ENCODE results near the gene CASP1. TPM values are rescaled to one million over a fixed set of nuclear protein-coding genes. Genes with fewer than 3 reads are reported as not detected.

Gene CASP1
- total RNA-seq, 1 donor from 2014 or later: 23.3 TPM

- Histone ChIP-seq H3K27me3 (no peaks in the 10 kb centered on the region), H3K4me3 (no peak overlapping the region), H3K4me1 (no peaks in the 10 kb centered on the region), H3K36me3 (no peaks in the 10 kb centered on the region), H3K9me3 (no peaks in the 10 kb centered on the region), H3K27ac (no peak overlapping the region)
- intact Hi-C loops (cut with DNase I): no loop called here
- no peak for TF ChIP-seq POLR2A (IDR thresholded peaks at IDR 0.05)
- no peak for TF ChIP-seq POLR2AphosphoS5 (IDR thresholded peaks at IDR 0.05; ENCODE audit: insufficient read depth in 1 of 2, low read depth in 1 of 2)
- no peak for TF ChIP-seq CTCF (IDR thresholded peaks at IDR 0.05)
- no peak for DNase-seq (ENCODE audit: extremely low spot score in 2 of 2)
Measured at GRCh38 chr11:105007463-105007862, 27.5 kb downstream of the CASP1 start.

GRCh38 chr11:105005451-105005845, 29.5 kb downstream of the CASP1 start:
- intact Hi-C loops (cut with DNase I): no loop called here
- no peaks in the 10 kb centered on the region for H3K27me3 ChIP-seq
- no peak overlapping the region for H3K27ac ChIP-seq
- no peak overlapping the region for H3K4me3 ChIP-seq
- TF ChIP-seq POLR2AphosphoS5 (IDR thresholded peaks at IDR 0.05; ENCODE audit: insufficient read depth in 1 of 2, low read depth in 1 of 2) (no peak), CTCF (IDR thresholded peaks at IDR 0.05) (no peak), POLR2A (IDR thresholded peaks at IDR 0.05) (no peak)
- DNase-seq (ENCODE audit: extremely low spot score in 2 of 2): no peak
- no peaks in the 10 kb centered on the region for H3K36me3 ChIP-seq
- H3K4me1 ChIP-seq: no peaks in the 10 kb centered on the region
- no peaks in the 10 kb centered on the region for H3K9me3 ChIP-seq

GRCh38 chr11:105004021-105004420, 30.9 kb downstream of the CASP1 start:
- no peaks in the 10 kb centered on the region for H3K4me1 ChIP-seq
- no peak for DNase-seq (ENCODE audit: extremely low spot score in 2 of 2)
- TF ChIP-seq CTCF (IDR thresholded peaks at IDR 0.05) (no peak), POLR2A (IDR thresholded peaks at IDR 0.05) (no peak), POLR2AphosphoS5 (IDR thresholded peaks at IDR 0.05; ENCODE audit: insufficient read depth in 1 of 2, low read depth in 1 of 2) (no peak)
- H3K27ac ChIP-seq: no peak overlapping the region
- H3K27me3 ChIP-seq: no peaks in the 10 kb centered on the region
- no peak overlapping the region for H3K4me3 ChIP-seq
- no peaks in the 10 kb centered on the region for H3K36me3 ChIP-seq
- intact Hi-C loops (cut with DNase I): no loop called here
- H3K9me3 ChIP-seq: no peaks in the 10 kb centered on the region

GRCh38 chr11:105003151-105003550, 31.8 kb downstream of the CASP1 start:
- intact Hi-C loops (cut with DNase I): no loop called here
- TF ChIP-seq POLR2A (IDR thresholded peaks at IDR 0.05) (no peak), POLR2AphosphoS5 (IDR thresholded peaks at IDR 0.05; ENCODE audit: insufficient read depth in 1 of 2, low read depth in 1 of 2) (no peak), CTCF (IDR thresholded peaks at IDR 0.05) (no peak)
- Histone ChIP-seq H3K27ac (no peak overlapping the region), H3K4me1 (no peaks in the 10 kb centered on the region), H3K9me3 (no peaks in the 10 kb centered on the region), H3K36me3 (no peaks in the 10 kb centered on the region), H3K4me3 (no peak overlapping the region), H3K27me3 (no peaks in the 10 kb centered on the region)
- DNase-seq (ENCODE audit: extremely low spot score in 2 of 2): no peak

GRCh38 chr11:105000797-105001196, 34.1 kb downstream of the CASP1 start:
- Histone ChIP-seq H3K36me3 (no peaks in the 10 kb centered on the region), H3K9me3 (no peaks in the 10 kb centered on the region), H3K27me3 (no peaks in the 10 kb centered on the region), H3K4me3 (no peak overlapping the region), H3K27ac (no peak overlapping the region), H3K4me1 (no peaks in the 10 kb centered on the region)
- intact Hi-C loops (cut with DNase I): no loop called here
- no peak for DNase-seq (ENCODE audit: extremely low spot score in 2 of 2)
- TF ChIP-seq POLR2A (IDR thresholded peaks at IDR 0.05) (no peak), CTCF (IDR thresholded peaks at IDR 0.05) (peak in 1 of 3 experiments; percentile 30)

All from vagina (tissue), 2 donors.